ACC112 (cell line): Measurements from ENCODE around the gene FAM168A.

ENCODE experiments used
- H2AFZ ChIP-seq: fragments of 200-600 bp; sonication (generic); one replicate; pipeline ENCODE4 v1.6.0; 2017; ENCODE audit warnings: antibody characterized with exemption, low read length; ENCODE audit not compliant: unreplicated experiment
- H3K27ac ChIP-seq: fragments of 200-600 bp; sonication (generic); 2 replicates; pipeline ENCODE4 v1.5.1; 2014; ENCODE audit warnings: low read depth, mild to moderate bottlenecking, antibody characterized with exemption, low read length, moderate library complexity
- H3K27me3 ChIP-seq: fragments of 200-600 bp; sonication (generic); 2 replicates; pipeline ENCODE4 v1.6.1; 2014; ENCODE audit warnings: mild to moderate bottlenecking, antibody characterized with exemption, low read length, moderate library complexity, mixed read lengths; ENCODE audit not compliant: insufficient read depth
- H3K36me3 ChIP-seq: fragments of 200-600 bp; sonication (generic); 2 replicates; pipeline ENCODE4 v1.6.1; 2016; ENCODE audit warnings: mild to moderate bottlenecking, antibody characterized with exemption, low read length, moderate library complexity, mixed read lengths; ENCODE audit not compliant: insufficient read depth
- H3K4me1 ChIP-seq: fragments of 200-600 bp; sonication (generic); one replicate; pipeline ENCODE4 v1.6.1; 2016; ENCODE audit warnings: low read length, mixed read lengths; ENCODE audit not compliant: insufficient read depth, unreplicated experiment, control insufficient read depth
- H3K4me3 ChIP-seq: fragments of 200-600 bp; sonication (generic); 2 replicates; pipeline ENCODE4 v1.5.1; 2014; ENCODE audit warnings: mild to moderate bottlenecking, low read depth, low read length
- H3K79me2 ChIP-seq: fragments of 200-600 bp; sonication (generic); one replicate; pipeline ENCODE4 v1.6.0; 2016; ENCODE audit warnings: low read length; ENCODE audit not compliant: control insufficient read depth, unreplicated experiment, insufficient read depth

The FAM168A gene

DNA sequence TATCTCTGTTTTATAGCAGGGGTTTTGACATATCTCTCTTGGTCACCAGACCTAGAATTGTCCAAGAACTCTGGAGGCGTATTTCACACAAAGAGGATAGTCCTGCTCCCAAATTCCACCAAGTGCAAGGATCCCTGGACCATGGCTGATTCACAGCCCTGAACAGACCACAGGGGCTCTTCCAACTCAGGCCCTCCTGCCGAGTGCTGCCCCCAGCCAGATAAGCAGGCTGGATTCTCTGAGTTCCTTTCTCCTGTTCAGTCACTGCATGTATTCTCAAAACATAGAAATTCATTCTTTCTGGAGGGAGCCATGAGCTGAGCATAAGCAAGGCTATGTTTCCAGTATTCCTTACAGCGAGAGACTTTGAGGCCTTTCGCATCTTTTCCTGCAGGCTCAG lies 35.1 kb upstream of the FAM168A start:
- Histone ChIP-seq H3K79me2 (no peaks in the 10 kb centered on the region), H3K27me3 (no peaks in the 10 kb centered on the region), H3K36me3 (no peaks in the 10 kb centered on the region), H3K27ac (no peak overlapping the region), H3K4me3 (no peak overlapping the region), H3K4me1 (no peaks in the 10 kb centered on the region), H2AFZ (no peak overlapping the region)

DNA sequence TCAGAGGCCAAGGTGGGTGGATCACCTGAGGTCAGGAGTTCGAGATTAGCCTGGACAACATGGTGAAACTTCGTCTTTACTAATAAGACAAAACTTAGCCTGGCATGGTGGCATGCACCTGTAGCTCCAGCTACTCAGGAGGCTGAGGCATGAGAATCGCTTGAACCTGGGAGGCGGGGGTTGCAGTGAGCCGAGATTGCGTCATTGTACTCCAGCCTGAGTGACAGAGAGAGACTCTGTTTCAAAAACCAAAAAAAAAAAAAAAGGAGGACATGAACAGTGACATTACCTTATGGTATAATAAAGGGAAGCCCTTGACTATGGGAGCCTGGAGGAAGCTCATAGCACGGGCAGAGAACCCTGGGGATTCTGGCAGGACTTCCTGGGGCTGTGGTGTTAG lies 32.0 kb upstream of the FAM168A start:
- Histone ChIP-seq H3K4me1 (no peaks in the 10 kb centered on the region), H3K27me3 (0 out of 2 replicates have a peak, but pooled peaks cover 3% of the 10 kb centered on the region), H2AFZ (no peak overlapping the region), H3K27ac (no peak overlapping the region), H3K36me3 (no peaks in the 10 kb centered on the region), H3K4me3 (no peak overlapping the region), H3K79me2 (no peaks in the 10 kb centered on the region)

DNA sequence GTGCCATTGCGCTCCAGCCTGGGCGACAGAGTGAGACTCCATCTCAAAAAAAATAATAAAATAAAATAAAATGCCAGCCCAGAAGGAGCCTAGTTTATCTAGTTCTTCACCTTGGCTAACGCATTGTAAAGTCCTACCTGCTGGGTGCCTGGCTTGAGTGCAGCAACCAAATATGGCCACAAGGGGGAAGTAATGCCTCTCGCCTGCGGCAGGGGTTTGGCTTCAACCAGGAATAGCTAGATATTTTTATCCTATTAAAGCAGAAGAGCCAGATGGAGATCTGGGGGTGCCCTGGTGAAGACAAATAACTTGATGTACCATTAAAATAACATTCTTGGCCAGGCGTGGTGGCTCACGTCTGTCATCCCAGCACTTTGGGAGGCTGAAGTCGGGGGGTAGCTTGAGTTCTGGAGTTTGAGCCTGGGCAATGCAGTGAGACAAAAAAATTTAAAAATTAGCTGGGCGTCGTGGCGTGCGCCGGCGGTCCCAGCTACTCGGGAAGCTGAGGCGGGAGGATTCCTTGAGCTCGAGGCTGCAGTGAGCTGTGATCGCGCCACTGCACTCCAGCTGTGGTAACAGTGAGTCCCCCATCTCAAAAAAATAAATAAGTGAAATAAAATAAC lies 27.9 kb upstream of the FAM168A start:
- H2AFZ ChIP-seq = peak overlapping the region; percentile 90
- no peaks in the 10 kb centered on the region for H3K79me2 ChIP-seq
- H3K4me1 ChIP-seq = no peaks in the 10 kb centered on the region
- H3K27ac ChIP-seq = no peak overlapping the region
- H3K4me3 ChIP-seq = peak overlapping the region; percentile 54
- H3K27me3 ChIP-seq = peaks cover 20% of the 10 kb centered on the region
- no peaks in the 10 kb centered on the region for H3K36me3 ChIP-seq

DNA sequence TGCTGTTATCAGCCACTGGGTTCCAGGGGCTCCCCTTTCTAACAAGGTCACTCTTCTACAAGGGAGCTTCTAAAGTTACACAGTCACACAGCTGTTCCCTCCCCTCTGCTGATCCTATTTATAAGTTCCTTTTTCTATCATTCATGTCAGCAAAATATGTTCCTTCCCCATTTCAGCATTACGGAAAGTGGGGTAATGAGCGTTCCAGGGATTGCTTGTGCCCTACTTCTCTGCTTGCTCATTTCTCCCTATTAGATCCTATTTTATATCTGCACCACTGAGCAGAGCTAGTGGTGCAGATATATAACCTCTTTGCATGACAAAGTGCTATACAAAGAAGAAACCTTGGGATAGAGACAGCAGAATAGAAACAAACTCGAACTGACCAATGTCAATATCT lies 25.8 kb upstream of the FAM168A start:
- H3K4me1 ChIP-seq = no peaks in the 10 kb centered on the region
- no peaks in the 10 kb centered on the region for H3K79me2 ChIP-seq
- H3K27ac ChIP-seq = no peak overlapping the region
- H3K4me3 ChIP-seq = no peak overlapping the region
- no peaks in the 10 kb centered on the region for H3K36me3 ChIP-seq
- peaks cover 20% of the 10 kb centered on the region for H3K27me3 ChIP-seq
- H2AFZ ChIP-seq = no peak overlapping the region

DNA sequence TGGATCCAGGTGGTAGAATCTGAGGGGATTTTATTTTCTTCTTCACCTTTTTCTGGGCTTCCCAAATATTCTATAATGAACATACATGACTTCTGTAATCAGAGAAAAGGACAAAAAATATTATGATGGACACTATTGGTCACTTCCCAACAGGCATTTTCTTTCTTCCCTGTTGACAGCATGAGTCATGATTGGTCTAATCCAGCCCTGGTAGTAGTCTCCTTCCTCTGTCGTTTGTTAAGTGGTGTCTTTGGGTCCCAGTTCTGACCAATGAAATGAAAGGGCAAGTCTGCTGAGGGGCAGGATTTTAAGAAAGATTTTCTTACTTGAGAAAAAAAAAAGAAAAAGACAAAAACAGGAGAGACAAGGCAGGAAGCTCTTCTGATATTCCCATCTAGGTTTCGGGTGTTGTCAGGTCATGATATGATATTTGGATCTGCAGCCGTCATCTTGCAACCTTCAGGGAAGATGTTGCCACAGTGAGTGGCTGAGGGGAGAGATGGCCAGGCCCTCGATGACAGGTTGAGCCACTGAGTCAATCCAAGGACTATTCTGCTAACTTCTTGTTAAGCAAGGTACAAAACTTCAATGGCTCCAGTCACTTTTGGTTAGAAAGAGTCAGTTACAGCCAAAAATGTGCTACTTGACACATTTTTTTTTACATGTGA lies 25.1 kb upstream of the FAM168A start:
- no peaks in the 10 kb centered on the region for H3K4me1 ChIP-seq
- H3K79me2 ChIP-seq = no peaks in the 10 kb centered on the region
- no peak overlapping the region for H3K4me3 ChIP-seq
- H3K36me3 ChIP-seq = no peaks in the 10 kb centered on the region
- H3K27ac ChIP-seq = no peak overlapping the region
- peaks cover 20% of the 10 kb centered on the region for H3K27me3 ChIP-seq
- no peak overlapping the region for H2AFZ ChIP-seq

DNA sequence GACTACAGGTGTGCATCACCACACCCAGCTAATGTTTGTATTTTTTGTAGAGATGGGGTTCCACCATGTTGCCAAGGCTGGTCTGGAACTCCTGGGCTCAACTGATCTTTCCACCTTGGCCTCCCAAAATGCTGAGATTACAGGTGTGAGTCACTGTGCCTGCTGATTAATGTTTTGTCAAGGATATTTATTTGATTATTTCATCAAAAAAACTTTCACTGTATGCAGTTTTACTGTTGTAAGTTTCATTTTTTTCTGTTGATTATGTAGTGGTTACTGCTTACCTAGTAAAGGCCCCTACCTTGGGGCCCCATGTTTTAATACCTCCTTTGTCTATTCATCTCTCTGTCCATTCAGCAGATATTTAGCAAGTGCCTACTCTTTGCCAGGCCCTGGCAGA lies 16.7 kb upstream of the FAM168A start:
- H3K4me1 ChIP-seq = no peaks in the 10 kb centered on the region
- H3K27ac ChIP-seq = no peak overlapping the region
- no peak overlapping the region for H2AFZ ChIP-seq
- no peak overlapping the region for H3K4me3 ChIP-seq
- H3K79me2 ChIP-seq = no peaks in the 10 kb centered on the region
- no peaks in the 10 kb centered on the region for H3K36me3 ChIP-seq
- H3K27me3 ChIP-seq = no peaks in the 10 kb centered on the region

DNA sequence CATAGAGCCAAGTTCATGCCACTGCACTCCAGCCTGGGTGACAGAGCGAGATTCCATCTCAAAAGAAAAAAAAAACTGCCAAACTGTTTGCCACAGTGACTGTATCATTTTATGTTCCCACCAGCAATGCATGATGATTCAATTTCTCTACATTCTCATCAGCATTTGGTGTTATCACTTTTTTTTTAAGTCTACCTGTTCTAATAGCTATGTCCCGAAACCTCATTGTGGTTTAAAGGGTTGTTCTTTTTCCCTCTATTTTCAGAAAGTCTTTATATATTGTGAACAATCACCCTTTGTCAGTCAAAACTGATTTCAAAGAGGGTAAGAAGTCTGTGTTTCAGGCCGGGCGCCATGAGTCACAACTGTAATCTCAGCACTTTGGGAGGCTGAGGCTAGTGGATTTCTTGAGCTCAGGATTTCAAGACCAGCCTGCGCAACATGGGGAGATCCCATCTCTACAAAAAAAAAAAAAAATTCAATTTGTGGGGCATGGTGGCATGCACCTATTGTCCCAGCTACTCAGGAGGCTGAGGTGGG lies 14.8 kb upstream of the FAM168A start:
- H3K27ac ChIP-seq = no peak overlapping the region
- no peaks in the 10 kb centered on the region for H3K4me1 ChIP-seq
- H3K79me2 ChIP-seq = no peaks in the 10 kb centered on the region
- no peak overlapping the region for H2AFZ ChIP-seq
- H3K4me3 ChIP-seq = no peak overlapping the region
- no peaks in the 10 kb centered on the region for H3K36me3 ChIP-seq
- H3K27me3 ChIP-seq = peaks cover 5% of the 10 kb centered on the region; the same call in 1 of the 2 replicates

DNA sequence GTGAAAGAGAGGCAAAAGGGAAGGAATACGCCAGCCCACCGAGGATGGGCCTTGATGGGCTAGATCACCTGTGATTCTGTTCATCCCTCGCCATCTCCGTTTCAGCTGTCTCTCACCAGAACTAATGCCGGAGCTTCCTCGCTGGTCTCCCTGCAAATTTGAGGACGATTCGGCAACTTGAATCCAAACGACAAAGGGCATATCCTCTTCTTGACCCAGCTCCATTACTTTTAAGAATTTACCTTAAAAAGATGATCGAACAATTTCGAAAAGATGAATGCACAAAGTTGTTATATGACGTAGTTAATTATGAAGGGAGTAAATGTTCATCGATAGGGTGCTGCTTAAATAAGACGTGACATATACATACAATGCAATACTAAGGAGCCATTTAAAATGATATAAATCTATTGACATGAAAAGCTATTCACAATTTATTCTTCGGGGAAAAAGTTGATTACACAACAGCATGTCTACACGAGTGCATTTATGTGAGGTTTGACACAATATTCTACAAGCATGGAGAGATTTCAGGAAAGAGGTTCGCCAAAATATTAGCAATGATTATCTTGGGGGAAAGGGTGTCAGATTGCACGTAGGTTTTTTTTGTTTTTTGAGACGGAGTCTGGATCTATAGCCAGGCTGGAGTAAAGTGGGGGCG lies 937 bp upstream of the FAM168A start:
- Histone ChIP-seq H3K36me3 (no peaks in the 10 kb centered on the region), H3K79me2 (peaks cover 31% of the 10 kb centered on the region), H3K27me3 (no peaks in the 10 kb centered on the region), H3K4me3 (peak overlapping the region; percentile 80), H3K27ac (peak overlapping the region; percentile 7), H3K4me1 (peaks cover 16% of the 10 kb centered on the region), H2AFZ (peak overlapping the region; percentile 88)

DNA sequence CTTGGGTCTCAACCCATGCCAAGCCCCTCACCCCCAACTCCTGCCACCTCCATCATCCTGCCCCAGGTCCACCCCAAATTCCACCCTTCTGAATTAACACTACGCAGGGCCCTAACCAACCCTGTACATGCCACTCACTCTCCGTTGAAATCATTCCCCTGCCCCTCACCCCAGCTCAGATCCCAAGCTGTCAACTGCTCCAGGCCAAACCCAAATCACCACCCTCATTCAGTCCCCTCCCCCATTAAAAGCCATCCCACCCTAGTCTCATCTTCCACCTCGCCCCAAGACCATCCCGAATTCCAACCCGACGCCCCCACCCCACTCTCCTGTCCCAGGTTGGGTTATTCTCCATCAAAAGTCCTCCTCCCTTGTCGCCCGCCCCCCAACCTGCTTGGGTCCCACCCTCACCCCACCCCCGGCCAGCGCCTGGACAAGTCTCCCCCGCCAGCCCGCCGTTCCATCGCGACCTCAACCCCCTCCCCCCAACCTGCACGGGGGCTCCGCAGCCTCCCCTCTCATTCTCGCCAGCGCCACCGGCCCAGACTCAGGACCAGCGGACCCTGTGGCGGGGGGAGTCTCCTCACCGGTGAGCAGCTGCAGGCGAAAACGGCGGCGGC lies 466 bp downstream of the FAM168A start:
- H3K4me3 ChIP-seq = peak overlapping the region; percentile 80
- peak overlapping the region; percentile 69 for H2AFZ ChIP-seq
- H3K27me3 ChIP-seq = no peaks in the 10 kb centered on the region
- no peak overlapping the region for H3K27ac ChIP-seq
- H3K4me1 ChIP-seq = peaks cover 16% of the 10 kb centered on the region
- H3K79me2 ChIP-seq = peaks cover 31% of the 10 kb centered on the region
- no peaks in the 10 kb centered on the region for H3K36me3 ChIP-seq

DNA sequence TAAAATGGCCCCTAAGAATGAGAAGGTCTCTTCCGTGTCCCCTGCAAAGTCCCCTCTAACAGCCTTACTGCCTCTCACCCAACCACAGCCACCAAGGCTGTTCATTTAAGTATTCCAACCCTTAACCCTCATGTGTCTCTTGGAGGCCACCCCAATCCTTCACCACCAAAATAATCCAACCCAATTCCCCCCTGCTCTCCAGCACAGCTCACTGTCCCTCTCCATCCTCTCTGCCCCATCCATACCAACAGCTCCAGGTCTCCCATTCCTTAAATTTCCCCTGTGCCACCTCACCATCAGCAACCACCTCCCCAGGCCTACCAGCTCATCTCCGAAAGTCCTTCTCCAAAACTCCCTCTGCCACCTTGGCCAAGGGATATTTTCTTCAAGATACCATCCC lies 1.4 kb downstream of the FAM168A start:
- Histone ChIP-seq H3K4me1 (peaks cover 16% of the 10 kb centered on the region), H3K36me3 (no peaks in the 10 kb centered on the region), H3K79me2 (peaks cover 33% of the 10 kb centered on the region), H3K27ac (no peak overlapping the region), H3K4me3 (peak overlapping the region; percentile 80), H3K27me3 (no peaks in the 10 kb centered on the region), H2AFZ (no peak overlapping the region)
